Activated CD4-positive, alpha-beta T cell treated with anti-CD3 and anti-CD28 coated beads, Interleukin-2, Interleukin-6, amounts not matched to agents 100 ng/mL and 50 ng/mL, durations not matched to agents 16 hours and 8 hours (primary cell): ENCODE results near the gene PROZ.

Experiments
- DNase-seq: peaks from one replicate; pipeline ENCODE4 v3.0.0-alpha.2; 2020

Gene PROZ

DNA sequence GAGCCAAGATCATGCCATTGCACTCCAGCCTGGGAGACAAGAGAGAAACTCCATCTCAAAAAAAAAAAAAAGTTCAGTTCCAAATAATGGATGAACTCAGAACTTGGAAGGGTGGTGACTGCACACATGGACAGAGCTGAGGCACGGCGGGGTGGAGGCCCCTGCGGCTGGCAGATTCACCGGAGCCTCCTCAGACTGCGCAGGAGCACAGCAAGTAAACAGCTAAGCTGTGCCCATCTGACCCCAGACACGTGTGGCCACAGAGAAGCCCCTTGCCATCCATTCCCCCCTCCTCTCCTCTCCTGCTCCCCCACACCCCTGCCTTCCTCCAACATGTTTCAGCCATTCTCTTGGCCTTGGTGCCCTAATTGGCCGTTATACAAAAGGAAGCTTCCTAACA, 15.6 kb upstream of the PROZ start:
- no peak for DNase-seq

DNA sequence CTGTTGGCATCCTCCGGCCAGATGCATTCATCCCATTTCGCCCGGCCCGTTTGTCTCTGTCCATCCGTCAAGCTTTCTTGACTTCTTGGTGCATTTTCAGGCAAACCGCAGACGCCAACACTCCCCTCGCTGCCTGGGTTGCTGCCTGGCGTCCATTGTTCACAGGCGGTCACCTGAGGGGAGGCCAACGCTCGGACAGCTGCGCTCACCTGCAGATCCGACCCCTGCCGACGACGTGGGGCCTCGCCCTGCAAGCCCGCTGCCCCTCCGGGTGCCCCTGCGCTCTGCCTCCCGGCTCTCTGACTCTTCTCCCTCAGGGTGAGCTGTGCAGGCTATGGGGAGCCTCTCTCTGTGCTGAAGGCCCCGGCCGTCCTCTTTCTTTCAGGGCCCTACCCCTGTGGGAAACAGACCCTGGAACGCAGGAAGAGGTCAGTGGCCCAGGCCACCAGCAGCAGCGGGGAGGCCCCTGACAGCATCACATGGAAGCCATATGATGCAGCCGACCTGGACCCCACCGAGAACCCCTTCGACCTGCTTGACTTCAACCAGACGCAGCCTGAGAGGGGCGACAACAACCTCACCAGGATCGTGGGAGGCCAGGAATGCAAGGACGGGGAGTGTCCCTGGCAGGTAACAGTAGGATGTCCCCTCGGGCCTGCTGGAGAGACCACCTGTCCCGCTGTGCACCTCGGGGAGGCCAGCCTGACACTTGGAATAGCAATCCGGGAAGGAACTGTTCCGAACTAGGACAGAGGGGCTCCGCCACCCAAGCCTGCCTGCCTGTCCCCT, 14.8 kb upstream of the PROZ start:
- DNase-seq, result no peak

DNA sequence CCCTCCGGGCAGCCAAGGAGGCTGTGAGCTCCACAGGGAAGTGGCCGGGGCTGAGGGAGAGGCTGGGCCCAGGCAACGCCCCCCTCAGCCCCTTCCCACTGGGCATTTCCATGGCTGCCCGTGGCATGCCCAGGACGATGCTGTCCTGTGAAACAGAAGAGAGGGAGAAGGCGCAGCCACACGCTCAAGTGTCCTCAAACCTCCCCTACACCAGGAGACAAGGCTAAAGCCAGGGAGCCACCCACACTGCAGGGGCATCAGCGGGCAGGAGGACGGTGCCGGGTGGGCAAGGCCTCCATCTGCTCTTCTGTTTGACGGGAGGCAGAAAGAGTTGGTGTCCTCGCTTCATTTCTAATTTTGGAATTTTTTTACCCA, 14.2 kb upstream of the PROZ start:
- no peak for DNase-seq

DNA sequence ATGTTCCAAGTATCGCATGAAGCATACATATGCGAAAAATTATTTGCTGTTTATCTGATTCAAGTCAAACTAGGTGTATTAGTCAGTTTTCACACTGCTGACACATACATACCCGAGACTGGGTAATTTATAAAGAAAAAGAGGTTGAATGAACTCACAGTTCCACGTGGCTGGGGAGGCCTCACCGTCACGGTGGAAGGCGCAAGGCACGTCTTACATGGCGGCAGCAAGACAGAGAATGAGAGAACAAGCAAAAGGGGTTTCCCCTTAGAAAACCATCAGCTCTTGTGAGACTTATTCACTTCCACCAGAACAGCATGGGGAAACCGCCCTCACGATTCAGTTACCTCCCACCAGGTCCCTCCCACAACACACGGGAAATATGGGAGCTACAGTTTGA, 13.0 kb upstream of the PROZ start:
- peak; percentile 8 for DNase-seq

DNA sequence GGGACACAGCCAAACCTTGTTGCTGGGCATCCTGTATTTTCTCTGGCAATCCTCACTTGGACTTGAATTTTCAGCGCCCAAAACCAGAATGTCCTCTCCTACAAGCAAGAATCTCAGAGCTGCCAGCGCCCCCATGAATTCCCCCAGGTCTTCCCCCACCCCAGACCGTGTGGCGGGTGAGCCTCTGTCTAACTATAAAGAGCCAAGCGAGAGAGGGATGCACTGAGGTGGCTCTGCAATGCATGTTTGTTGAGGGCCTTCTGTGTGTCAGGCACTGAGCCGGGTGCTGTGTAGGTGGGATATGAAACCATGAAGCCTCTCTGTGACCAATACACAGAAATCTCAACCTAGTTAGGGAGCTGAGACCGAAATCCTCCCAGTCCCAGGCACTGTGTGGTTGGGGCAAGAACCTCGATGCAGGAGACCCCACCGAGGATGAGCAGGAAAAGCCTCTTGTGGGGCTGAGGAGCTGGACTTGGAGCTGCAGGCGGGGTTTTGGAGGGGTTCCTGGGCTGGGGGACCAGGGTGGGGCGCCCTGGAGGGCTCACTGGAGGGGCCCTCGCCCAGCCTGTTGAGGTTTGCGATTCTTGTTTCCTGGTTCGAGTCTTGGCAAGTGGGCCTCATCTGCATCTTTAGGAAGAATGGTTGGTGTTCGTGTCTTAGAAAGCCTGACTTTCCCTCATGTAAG, 12.4 kb upstream of the PROZ start:
- no peak for DNase-seq

DNA sequence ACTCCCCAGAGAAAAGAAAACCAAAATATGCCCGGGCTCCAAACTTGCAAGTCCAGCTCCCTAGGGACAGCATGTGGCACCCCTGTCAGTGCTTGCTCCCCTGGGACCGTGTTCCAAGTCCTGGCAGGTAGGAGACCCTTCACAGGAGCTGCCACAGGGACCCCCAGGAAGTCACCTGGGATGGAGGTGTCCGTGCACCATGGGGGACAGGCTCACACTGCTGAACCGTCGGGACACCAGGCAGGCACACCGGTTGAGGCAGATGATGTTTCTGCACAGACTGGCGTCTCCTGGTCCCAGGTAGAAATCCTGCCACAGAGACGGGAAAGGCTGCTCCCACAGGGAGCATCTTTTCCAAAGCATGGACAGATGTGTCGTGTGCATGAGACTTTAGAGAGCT, 11.7 kb upstream of the PROZ start:
- no peak for DNase-seq

DNA sequence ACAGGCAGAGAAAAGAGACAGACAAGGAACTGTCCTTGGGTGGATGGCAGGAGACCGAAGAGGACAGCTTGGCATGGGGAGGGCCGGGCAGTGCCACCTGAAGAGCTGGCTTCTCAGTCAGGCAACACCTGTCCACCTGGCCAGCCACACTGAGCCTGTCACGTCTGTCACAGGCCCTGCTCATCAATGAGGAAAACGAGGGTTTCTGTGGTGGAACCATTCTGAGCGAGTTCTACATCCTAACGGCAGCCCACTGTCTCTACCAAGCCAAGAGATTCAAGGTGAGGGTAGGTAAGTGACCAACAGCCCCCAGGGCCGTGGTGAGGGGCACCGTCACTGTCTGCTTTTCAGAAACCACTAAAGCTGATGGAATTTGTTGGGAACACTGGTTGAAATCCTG, 11.2 kb upstream of the PROZ start:
- DNase-seq, result no peak

DNA sequence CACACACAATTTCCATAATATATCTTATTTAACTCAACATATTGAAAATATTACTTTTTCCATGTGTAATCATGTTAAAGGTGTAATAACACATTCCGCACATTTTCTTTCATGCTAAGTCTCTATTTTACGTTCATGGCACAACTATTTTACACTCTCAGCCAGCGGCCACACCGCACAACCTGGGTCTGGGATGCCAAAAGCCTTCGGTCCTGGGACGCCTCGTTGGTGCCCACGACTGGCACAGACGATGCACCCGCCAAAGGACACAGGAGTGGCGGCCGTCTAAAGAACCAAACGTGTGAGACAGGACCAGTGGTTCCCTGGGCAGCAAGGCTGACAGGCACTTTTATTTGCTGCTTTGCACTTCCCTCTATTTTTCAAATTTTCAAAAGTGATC, 10.0 kb upstream of the PROZ start:
- no peak for DNase-seq

DNA sequence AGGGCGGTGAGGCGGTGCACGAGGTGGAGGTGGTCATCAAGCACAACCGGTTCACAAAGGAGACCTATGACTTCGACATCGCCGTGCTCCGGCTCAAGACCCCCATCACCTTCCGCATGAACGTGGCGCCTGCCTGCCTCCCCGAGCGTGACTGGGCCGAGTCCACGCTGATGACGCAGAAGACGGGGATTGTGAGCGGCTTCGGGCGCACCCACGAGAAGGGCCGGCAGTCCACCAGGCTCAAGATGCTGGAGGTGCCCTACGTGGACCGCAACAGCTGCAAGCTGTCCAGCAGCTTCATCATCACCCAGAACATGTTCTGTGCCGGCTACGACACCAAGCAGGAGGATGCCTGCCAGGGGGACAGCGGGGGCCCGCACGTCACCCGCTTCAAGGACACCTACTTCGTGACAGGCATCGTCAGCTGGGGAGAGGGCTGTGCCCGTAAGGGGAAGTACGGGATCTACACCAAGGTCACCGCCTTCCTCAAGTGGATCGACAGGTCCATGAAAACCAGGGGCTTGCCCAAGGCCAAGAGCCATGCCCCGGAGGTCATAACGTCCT, 9.4 kb upstream of the PROZ start:
- no peak for DNase-seq

DNA sequence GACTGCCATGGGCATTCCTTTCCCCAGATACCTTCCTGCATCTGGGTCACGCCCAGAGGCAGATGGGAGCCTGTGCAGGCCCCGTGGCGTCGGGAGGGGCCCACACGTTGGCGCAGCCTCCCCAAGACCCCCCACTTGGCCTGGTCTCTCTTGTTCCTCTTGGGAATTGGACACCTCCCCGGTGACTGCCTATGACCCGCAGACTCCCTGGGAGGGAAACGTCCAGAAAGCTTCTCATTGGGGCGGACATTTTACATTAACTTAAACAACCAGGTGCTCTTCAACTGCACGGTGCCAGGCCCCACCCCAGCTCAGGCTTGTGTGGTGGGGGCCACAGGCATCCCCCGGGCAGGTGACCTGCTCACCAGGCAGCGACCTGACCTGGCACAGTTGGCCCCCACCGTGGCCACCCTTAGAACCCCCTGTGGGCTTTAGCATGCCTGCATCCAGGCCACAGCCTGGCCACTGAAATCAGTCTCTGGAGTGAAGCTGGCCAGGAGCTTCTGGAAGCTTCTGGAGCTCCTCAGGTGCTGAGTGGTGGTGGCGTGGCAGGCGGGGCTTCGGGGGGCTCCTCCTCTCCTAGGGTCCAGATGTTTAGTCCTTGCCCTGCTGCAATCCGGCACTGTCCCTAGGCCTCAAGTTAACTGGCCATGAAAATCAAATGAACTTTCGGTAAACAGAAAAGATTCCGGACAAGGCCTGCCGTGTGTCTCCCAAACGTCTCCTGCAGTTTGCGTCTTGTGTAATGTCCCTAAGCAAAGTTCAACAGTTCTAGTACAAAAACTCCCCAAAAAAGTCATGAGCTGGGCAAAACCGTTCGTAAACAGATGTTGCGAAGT, 8.5 kb upstream of the PROZ start:
- no peak for DNase-seq

DNA sequence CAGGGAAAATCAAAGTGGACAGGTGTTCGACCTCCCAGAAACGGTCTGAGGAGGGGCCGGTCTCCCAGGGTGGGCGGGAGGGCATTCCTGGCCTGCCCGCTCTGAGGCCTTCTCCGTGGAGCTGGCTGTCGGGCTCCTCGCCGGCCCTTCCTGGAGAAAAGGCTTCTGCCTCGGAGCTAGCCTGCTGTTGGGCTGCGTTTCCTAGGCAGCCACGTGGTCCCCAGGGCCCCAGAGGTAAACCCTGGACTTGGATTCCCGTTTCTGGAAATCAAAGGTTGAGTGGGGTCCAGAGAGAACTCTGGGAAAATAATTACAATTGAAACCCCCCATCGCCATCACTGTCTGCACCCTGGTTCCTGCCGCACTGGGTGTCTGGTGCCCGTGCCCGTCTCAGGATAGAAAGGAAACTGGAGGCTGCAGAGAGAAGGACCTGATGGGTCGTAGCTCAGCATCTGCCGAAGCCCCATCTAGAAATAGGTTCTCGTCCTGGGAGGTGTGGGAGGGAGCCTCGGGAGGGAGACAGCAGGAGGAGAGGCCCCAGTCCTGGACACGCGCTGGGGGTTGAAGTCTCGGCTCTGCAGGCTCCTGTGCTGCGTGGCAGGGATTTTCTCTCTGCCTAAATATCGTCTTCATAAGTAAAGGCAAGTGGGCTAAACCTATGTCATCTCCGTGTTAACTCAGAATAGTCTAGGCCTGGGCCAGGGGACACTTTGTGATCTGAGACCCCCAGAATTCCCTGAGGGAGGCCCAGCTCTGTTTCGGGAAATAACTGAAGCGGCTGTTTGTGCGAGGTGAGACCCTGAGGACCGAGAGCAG, 7.7 kb upstream of the PROZ start:
- no peak for DNase-seq

DNA sequence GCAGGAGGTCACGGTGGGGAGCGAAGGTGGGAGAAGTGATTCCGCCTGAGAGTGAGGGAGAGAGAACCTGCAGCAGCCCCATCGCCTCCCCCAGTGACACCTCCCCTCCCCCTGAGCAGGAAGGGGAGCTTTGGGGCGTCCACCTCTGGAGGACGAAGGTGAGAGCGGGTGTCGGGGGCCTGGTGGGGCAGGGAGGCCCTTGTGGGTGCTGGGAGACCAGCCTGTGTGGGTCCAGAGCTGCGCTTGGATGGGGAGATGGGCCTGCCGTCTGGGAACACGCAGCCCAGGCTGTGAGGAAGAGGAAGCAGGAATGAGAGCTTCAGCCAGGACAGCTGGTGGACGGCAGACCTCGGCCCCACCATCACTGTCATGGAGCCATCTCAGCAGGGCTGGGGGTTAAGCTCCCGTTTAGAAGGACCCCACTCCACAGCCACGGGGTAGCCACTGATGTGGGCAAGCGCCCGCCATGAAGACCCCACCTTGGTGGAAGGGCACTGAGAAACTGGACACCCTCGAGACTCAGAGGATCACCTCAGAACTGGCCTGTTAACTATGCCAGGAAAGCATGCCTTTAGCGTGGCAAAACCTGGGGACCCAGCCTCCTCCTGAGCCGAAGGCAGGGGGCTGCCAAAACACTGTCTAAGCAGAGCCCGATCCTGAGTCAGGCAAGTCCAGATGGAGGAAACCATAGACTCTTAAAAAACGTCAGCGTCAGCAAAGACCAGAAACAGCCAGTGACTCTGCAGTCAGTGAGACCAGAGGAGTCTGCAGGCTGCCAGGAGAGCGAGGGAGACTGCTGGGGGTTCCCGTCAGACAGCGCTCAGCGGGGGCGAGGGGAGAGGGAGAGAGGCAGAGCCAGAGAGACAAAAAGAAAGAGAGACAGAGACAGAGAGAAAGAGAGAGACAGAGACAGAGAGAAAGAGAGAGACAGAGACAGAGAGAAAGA, 6.4 kb upstream of the PROZ start:
- DNase-seq, result peak; percentile 7

DNA sequence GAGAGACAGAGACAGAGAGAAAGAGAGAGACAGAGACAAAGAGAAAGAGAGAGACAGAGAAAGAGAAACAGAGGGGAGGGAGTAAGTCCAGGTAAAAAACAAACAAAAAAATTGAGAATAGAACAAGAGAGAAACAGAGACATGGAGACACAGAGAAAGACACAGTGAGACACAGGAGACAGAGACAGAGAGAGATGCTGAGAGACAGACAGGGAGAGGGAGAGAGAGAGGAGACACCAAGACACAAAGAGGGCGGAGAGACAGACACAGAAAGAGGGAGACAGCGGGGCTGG, 5.8 kb upstream of the PROZ start:
- DNase-seq, result no peak

DNA sequence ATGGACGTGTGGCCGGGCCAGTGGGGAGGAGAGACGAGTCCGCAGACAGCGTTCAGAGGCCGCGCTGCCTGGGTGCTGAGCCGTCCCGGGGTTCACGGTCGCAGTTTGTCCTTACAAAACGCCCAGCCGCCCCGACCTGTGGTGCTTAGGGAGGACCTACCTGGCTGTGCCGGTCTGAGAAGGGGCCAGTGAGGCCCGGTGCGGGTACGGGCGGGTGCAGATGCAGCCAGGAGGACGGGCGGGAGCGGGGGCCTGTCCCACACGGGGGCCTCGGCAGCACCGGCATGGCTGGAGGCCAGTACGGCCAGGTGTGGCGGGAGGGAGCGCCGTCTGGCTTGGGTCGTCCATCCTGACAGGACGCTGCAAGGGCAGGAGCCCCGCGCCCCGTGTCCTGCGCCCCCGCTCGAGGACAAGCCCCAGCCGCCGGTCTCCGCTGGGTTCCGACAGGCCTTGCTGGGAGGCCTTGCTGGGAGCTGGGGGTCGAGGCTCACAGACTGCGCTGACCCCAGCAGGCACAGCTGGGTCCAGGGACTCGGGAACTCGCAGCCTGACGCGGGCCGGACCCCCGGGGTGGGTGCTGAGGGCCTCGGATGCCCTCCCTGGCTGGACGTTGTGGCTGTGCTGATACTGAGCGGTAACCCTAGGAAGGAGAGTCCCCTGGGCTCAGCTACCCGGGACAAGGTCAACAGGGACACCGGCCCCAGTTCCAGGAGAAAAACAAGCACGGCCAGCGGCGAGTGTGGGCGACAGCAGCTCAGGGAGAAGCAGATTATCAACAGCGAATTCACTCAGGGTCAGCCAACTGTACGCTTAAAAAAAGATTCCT, 5.3 kb upstream of the PROZ start:
- no peak for DNase-seq

DNA sequence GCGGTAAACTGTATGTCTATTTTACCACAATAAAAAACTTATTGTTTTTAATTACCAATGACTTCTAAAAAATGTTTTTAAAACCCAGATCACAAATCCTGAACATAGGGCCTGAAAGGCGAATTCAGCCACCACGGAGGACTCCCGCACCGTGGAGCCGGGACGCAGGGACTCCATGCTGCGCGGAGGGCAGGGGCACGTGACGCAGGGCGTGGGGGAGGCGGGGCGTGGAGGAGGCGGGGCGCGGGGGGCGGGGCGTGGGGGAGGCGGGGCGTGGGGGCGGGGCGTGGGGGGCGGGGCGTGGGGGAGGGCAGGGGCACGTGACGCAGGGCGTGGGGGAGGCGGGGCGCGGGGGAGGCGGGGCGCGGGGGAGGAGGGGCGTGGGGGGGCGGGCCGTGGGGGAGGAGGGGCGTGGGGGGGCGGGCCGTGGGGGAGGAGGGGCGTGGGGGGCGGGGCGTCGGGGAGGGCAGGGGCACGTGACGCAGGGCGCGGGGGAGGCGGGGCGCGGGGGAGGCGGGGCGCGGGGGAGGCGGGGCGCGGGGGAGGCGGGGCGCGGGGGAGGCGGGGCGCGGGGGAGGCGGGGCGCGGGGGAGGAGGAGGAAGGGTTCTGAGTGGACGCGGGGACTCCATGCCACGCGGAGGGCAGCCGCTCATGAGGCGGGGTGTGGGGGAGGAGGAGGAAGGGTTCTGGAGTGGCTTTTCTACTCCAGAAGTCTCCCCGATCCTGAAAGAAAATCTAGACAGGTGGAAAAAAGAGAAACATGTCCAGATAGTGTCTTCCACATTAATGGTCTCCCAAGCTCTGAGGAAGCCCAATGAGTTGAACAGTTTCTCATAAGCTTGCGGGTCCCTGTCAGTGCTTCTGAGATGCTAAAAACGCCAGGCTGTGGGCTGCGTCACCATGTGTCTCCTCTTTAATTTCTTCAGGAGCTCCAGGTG, 4.4 kb upstream of the PROZ start:
- DNase-seq, result peak; percentile 63

DNA sequence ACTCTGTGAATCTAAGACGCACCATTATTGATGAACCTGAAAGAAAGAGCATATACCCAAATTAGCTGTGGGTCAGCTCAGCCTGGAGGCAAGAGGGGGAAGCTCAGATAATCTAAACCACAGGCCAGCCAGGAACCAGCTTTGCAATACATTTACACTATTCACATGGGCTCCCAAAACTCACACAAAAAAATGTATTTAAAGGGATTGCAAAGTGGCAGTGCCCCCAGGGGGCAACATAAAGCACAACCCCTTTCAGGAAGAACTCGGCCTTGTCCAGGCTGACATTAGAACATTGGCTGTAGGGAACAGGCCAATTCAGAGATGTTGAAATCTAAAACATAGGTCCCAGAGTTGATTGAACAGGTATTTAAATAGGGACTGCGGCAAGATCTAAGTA, 3.2 kb upstream of the PROZ start:
- DNase-seq, result no peak

DNA sequence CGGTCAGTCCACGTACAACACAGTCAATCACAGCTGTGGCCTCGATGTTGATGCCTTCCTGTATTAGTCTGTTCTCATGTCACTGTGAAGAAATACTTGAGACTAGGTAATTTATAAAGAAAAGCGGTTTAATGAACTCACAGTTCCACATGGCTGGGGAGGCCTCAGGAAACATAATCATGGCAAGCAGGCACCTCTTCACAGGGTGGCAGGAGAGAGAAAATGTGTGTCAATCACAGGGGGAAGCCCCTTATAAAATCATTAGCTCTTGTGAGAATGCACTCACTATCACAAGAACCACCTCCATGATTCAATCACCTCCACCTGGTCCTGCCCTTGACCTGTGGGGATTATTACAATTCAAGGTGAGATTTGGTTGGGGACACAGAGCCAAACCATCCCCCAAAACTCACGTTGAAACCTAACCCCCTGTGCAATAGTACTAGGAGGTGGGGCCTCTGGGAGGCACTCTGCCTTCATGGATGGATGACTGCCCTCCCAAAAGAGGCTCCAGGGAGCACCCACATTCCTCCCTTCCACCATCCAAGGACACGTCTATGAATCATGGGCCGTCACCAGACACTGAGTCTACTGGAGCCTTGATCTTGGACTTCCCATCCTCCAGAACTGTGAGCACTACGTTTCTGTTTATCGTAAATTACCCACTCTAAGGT, 2.3 kb upstream of the PROZ start:
- DNase-seq, result no peak

DNA sequence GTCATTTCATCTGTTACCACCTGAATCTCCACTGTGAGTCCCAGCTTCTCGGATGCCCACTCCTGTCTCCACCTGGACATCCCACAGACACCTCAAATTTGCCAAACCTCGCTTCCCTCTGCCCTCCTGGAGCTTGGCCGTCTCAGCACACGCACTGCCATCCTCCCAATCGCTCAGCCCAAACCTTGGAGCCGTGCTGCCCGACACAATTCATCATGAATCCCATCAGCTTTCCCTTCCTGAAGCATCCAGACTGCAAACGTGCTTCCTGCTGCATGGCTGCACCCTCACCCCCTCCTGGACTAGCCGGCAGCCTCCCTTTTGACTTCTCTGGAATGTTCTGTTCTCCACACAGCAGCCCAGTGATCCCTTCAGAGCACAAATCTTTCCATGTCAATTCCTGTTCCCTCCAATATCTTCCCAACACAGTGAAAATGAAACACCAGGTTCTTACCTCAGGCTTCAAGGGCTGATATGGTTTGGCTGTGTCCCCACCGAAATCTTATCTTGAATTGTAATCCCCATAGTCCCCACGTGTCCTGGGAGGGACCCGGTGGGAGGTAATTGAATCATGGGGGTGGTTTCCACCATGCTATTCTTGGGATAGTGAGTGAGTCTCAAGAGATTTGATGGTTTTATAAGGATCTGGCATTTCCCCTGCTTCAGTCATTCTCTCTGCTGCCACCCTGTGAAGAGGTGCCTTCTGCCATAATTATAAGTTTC, 1.1 kb upstream of the PROZ start:
- DNase-seq, result no peak
